HG03378 (cell line): ENCODE results near the gene FREM1.

ENCODE experiments used
- ATAC-seq: cut with Tn5 transposase; IDR thresholded peaks from one replicate; pipeline ENCODE4 v1.9.1; 2021; ENCODE audit warnings: mild to moderate bottlenecking, moderate library complexity; ENCODE audit not compliant: unreplicated experiment

The FREM1 gene

DNA sequence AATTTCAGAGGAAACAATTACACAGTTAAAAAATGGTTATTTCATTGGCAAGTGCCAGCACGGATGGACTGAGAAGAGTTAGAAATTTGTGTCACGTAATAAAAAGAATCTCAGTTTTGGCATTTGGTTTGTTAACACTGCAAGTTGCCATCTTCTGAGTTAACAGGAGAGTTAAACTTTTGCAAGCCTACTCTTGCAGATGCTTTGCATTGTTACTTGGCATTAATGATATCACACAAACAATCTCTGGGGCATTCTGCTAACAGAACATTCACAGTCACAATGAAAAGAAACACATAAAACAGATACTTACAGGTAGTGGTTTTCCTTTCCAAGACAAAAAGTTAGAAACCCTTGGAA is 647 bp downstream of the FREM1 start:
- ATAC-seq: no peak

DNA sequence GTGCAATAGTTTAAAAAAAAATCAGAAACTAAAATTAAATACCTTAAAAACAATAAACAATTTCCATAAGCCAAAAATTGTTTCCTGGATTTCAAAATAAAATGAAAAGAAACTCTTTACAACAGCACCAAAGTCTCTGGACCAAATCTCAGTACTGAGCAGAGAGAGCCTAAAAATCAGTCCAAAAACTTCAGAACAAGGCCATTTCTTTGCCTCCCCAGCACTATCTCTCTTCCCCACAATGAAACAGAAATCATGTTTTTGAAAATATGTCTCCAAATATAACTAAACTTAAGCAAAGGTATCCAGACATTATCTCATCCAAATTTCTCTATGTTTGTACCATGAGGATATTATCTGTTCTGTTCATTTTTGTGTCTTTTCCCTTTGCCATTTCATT is 1.0 kb downstream of the FREM1 start:
- no peak for ATAC-seq

DNA sequence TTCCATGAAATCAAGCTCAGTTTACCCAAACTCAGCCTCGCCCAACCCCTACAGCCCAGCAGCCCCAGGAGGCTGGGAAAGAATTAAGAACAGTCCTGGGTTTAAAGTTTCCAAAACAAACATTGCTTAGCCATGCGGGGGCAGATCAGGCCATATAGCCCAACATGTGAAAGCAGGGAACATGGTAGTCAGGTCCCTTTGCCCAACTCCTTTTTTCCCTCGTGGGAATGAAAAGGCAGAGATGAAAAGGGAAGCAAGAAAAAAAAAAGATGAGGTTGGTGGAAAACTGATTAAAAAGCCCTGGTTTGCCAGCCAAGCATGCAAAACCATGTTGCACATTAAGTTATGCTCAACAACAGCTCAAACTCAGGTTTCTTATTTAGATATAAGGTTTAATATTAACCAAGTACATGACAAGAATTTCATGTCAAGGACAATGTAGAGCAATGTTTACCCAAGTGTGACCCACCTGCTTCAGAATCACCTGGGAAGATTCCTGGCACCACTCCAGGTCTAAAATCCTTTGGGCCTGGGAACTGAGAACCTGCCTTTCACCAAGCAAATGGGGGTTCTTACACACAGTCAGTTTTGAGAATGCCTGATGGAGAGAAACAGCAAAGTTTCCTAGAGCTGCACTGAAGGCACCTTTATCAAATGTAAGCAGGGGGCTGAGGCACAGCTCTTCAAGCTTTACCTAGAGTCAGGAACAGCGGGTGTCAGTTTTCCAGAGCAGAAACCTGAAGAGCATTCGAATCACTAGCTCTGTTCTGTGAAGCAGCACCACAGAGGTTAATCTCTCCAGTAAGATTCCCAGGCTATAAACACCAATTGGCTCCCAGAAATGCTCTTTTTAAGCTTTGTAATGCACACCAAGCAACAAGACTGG is 1.7 kb downstream of the FREM1 start:
- ATAC-seq: no peak

DNA sequence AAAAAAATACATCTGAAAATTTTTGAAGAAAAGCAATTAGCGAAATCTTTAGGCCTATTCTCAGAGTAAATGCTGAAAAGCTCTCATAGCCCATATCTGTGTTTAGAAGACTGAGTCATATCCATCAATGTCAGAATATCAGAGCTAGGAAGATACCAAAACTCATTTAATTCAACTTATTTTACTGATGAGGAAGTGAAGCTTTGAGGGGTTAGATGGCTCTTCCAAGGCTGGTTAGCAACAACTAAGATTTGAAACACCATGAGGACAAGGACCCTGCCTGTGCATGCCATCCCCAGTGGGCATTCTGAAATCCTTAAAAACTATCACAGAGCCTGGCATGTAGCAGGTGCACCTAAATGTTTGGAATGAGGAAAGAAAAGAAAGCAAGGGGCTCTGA is 2.5 kb downstream of the FREM1 start:
- no peak for ATAC-seq

DNA sequence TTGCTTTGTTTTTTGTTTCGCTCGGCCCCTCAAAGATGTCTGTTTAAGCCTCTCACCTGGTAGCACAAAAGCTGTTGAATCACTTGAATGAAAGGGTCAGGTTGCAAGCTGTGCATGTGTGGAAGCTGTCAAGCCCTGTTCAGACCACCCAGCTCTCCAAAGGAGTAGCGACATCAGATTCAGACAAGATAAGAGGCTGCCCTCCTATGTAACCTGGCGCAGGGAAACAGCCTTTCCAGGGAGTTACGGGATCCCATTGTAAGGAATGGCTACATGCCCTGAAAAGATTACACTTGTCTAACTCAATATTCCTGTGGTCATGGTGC is 2.9 kb downstream of the FREM1 start:
- ATAC-seq: no peak

DNA sequence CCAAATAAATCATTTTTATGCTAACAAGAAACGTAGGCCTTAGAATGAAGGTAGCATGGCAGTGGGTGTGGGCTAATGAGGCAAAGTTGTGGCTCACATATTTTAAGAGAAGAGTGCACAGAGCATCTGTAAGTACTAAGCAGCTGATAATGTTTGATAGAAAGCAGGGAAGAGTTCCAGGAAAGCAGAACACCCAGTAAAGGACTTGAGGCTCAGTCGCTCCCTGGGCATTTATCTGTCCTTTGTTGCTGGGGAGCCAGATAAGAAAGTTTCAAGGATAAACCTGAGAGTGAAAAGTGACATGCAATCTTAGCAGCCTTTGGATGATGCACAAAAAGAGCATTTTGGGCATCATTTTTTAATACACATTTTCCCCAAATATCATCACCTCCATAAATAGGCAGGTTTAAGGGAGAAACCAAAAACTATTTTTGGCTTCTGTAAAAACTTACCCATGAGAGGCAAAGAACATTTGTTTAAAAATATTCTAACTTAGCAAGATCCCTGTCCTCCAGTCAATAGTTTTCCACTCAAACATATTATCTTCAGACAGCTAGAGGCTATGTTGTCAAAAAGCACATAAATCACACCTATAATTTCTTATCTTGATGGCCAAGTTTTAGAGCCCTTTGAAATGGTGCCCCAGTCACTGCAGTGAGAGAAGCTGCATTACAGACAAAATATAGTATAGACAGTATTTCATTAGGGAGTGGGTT is 3.4 kb downstream of the FREM1 start:
- no peak for ATAC-seq

DNA sequence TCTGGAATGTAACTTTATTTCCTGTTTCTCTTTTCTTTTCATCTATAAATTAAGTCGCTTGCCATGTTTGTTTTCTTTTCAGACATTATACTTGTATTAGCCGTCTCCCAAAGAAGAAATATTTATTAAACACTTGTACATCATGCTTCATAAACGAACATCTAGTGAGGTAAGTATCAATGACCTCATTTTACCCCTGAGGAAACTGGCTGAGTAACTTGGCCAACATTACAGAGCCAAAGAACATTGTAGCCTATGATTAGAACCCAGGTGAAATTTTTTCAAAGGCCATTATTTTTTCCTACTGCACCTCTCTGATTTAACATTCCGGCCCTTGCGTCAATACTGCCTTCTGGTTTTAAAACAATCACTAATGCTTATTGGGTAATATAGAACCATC is 4.2 kb downstream of the FREM1 start:
- ATAC-seq: no peak

DNA sequence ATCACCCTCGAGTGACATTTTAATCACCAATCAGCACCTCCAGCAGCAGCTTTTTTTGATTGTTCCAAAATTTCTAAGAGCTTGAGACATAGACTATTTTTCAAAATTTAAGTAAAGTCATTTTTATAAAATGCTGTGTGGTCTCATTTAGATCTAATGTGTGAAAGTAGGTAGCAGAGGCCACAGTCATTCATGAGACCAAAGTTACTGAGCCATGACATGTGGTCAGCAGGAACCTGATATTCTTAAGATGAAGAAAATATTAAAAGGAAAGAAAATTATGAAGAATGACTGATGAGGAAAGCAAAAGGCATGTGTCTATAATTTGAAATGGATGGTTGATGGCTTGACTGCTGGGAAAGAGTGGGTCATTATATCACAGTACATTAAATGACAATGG is 7.2 kb downstream of the FREM1 start:
- ATAC-seq: peak; percentile 48

DNA sequence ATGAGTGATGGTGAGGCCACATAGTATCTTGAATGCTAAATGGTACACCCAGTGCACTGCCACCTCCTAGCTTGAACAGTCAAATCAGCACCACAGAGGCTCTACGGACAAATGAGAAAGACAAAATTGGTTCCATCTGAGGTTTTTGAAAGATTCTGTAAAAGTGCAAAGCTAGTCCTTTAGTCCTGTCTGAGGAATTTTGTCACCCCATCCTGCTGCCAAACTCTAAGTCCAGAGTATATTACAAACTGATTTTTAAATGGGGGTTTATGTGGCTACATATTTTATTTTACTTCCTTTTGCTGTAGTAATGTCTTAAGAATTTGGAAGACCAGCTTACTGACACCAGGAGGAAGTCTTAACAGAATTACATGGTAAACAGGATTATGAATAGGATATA is 7.7 kb downstream of the FREM1 start:
- no peak for ATAC-seq

DNA sequence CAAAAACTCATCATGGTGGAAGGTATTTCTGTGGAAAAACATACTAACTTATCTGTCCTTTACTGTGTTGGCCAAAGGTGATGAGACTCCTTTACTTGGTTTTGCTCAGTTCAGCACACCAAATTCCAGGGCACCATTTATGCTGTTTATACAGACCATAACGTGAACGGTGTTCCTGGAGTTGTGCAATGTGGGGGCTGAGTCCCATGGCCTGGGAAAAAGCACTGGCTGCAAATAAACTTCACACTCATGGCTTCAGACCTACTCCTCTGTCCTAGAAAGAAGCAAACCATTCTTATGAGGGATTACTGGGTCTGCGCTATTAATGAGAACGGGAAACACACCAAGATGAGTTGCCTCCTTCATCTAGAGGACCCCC is 10.4 kb downstream of the FREM1 start:
- no peak for ATAC-seq

DNA sequence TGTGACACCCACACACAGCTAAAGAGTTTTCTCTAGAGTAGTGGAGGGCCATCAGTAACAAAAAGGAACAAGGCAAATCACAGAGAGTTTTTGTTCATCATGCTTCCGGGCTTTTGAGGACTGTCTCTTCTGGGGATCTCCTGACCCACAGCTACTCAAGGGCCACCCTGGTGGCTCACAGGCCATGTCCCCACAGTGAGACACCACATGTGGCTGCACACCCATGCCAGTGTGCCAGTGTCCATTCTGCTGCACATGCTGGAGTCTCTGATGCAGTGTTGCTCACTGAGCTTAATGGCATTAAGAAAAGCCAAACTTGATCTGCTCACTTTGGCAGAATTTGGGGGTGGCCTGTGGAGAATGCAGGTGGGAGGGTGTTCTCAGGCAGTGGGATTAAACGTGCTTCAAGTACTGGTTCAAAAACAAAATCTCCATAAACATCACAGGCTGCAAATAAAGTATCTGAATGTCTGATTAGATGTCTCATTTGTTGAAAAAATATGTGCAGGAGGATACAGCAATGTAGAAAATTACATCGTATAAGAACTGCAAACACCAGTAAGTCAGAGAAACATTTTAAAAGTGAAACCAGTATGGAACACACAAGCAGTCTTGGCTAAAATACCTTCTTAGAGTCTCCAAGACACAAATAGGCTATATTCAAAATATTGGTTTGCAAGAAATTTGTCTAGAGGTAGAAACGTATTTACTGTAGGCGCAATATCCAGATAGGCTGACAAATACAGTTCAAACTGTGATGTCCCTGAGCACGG is 11.0 kb downstream of the FREM1 start:
- ATAC-seq: no peak

DNA sequence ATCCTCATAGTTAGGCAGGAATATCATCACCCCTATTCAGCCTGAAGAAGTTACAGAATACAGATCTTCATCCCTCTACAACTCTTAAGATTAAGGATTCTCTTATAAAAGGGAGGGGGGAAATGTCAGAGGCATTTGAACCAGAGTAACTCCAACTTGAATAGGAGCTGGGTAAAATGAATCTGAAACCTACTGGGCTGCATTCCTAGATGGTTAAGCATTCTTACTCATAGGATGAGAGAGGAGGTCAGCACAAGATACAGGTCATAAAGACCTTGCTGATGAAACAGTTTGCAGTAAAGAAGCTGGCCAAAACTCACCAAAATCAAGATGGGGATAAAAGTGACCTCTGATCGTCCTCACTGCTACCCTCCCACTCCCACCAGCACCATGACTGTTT is 14.4 kb downstream of the FREM1 start:
- no peak for ATAC-seq

DNA sequence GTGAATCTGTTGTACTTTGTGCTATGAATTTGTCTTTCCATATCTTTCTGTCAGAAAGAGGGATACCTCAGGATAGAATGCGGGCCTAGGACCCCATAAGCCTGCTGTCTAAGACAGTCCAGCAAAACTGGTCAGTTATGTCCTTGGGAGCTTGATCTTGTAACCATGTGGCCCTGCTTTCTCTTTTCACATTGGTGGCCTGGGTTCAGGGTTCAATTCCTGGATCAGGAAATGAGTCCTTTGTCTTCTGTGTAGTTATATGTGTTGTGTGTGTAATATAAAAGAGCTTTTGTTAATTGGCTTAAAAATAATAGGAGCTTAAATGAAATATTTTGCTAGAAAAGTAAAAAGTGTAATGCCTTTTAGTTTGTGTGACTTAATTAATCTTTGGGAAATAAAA is 16.9 kb downstream of the FREM1 start:
- no peak for ATAC-seq

DNA sequence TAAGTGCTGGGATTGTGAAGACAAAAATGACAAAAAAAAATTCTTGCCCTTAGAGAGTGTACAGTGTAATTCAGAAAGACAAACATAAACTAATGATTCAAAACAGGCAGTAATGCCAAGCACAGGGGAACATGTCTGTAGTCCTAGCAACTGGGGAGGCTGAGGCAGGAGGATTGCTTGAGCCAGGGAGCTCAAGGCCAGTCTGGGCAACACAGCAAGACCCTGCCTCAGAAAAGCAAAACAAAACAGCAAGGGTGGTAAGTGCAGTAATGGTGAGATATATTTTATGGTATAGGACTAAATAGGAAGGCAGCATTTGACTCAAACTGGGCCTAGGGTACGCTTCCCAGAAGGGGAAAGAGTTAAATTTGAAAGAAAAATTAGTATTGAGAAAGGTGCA is 18.9 kb downstream of the FREM1 start:
- no peak for ATAC-seq

DNA sequence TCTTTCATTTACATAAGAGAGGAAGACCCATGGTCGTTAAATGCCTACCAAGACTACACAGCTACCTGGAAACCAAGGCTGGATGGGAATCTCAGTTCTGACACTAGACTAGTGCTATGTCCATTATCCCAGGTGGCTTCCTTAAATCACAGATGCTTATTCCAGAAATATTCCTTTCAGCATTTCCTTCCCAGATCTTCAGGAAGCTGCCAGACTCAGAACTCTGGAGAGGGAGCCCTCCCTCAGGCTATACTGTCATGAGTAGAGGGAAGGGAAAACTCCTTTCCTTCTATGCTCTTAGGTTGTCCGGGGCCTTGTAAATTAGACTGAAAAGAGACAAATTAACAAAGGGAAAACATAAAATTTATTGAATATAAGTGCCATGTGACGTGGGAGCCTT is 20.8 kb downstream of the FREM1 start:
- no peak for ATAC-seq

DNA sequence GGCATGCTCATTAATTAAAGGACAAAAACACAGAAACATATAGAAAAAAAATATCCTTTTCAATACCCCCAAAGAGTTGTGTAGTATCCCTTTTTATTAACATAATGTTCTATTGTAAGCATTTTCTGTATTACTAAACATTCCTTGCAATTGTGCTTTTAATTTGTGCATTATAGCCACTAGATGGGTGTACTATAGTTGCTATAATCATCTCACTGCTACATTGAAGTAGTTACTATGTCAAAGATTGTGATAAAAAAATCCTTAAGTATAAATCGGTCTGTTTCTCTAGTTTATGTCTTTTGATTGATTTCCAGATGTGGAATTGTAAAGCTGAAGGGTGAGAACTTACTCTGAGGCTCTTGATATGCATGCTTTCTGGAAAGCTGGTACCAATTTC is 21.4 kb downstream of the FREM1 start:
- no peak for ATAC-seq

DNA sequence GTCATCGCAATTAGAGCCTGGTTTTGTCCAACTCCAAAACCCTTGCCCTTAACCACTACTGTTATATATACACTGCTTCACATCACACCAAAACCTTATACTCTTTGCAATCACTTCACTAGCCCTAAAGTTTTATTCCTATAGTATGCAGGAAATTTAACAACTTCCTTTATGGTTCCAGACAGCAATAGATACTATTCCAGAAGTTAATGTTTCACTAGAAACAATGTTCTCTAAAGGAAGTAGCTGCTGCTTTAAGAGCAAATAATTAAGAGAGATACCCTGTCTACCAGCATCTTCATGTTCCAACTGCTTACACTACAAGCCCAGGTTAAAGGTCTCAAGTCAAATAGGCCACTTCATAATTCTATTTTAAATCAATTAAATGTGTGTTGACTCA is 22.0 kb downstream of the FREM1 start:
- no peak for ATAC-seq

DNA sequence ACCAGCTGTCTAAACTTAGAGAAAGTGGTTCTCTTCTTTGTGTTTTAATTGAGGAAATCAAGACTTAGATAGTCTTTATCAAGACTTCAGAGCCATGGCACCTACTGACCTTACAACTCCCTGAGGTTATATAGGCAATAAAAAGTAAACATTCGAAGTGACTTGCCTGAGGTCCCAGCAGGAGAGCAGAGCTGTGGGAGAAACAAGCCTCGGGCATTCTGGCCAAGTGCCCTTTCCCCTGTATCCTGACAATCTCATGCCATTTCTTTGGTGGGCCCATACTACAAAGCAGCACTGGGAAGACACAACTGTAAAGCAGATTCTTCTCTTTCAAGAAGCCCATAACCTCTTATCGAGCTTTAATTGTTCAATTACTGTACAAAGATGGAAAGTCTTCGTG is 23.1 kb downstream of the FREM1 start:
- no peak for ATAC-seq

DNA sequence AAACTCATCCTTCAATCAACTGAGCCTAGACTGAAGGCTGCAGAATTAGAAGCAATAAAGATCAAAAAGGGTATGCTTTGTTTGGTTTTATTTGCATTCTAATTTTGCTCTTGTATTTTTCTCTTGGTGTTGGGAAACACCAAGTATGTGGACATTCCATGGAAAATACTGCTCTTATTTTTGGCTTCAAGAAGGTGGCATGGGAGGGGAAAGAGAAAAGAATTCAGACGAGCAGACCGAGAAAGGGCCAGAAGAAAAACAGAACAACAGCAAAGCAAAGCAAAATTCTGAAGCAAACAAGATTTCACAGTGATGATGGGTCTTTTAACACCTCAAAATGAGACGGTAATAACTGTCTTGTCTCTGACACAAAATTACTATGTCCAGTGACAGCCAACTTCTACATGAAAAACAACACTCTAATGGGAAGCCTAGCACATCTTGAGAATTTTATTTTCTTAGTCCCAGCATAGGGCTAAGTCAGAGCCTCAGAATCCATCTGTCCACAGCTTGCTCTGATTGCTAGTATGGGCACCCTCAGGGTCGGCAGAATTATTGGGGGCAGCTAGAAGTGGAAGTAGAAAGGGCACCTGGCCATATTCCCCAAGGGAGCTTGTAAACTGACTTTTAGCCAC is 26.8 kb downstream of the FREM1 start:
- no peak for ATAC-seq

DNA sequence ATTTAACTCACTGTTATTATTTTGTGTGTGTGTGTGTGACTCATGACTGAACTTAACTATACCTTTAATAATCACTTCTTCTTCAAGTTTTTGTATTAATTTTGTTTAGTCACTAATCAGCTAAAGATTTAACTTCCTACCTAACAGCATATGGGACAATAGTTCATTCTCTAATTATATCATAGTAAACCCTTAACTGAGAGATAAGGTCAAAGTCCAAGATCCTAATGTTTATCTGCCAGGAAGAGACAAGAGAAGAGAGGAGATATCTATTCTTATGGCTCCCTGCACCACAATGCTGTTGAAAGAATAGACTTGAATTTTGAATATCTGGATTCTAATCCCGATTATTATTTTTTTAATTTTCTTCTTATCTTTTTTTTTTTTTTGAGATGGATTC is 28.1 kb downstream of the FREM1 start:
- ATAC-seq: no peak

DNA sequence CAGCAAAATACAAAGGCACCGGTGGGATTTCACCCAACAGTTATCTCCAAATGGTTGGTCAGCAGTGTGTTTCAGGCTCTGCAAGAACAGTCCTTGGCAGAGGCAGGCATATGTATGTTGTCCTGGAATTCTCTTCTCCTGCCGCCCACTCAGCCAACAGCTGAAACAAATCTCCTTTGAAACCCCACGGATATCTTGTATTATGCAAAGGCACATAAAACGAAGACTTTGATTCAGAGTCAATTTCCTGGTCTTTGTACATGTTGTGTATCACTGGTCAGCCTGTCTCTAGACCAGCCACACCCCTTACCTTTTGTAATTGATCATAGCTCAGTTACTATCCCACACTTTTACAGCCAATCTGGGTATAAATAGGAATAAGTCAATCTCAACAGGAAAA is 29.2 kb downstream of the FREM1 start:
- no peak for ATAC-seq

DNA sequence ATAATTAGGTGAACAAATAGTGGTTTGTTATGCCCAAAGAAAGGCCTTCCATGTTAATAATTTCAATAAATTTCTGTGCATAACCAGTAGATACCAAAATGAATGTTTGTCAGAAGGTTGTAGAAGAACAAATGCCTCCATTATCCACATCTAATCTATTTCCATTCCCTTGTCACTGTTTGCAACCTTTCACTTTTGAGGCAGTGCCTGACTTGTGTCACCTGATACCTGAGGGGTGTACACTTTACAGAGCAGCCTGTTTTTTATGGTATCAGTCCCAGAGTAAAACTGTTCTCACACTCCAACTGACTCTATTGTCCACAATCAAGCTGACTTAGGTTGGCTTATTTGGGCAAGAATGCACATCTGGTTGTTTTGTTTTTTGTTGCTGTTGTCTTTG is 40.1 kb downstream of the FREM1 start:
- ATAC-seq: no peak
